CD8-positive, alpha-beta memory T cell (primary cell): ENCODE results near the gene DIAPH2. TPM values are rescaled to one million over a fixed set of nuclear protein-coding genes. Genes with fewer than 3 reads are reported as not detected.
A peak's percentile ranks its signal among the peaks of the same experiment; 100 is the strongest.

Source experiments
- CTCF ChIA-PET: fragments of 350-600 bp; sonication (Branson Sonifier 250); formaldehyde crosslinking; loops from one replicate; lab custom pipeline; 2021; ENCODE audit warnings: antibody characterized with exemption; lab: Charles Lee
- POLR2A ChIA-PET: fragments of 350-600 bp; sonication (Branson Sonifier 250); formaldehyde crosslinking; loops from one replicate; lab custom pipeline; 2021; ENCODE audit warnings: antibody characterized with exemption; lab: Charles Lee
- DNase-seq, 5 donors: peaks; one replicate each; pipeline versions ENCODE4 v3.0.0 to v3.0.0-alpha.2; 2020 to 2022; ENCODE audit warnings: mixed read lengths in 1 of 5
- H3K27ac ChIP-seq: one replicate; pipeline ENCODE4 v1.7.0; 2013; ENCODE audit warnings: low read depth, mild to moderate bottlenecking, low read length, moderate library complexity
- H3K27me3 ChIP-seq: 2 replicates; pipeline ENCODE4 v1.7.0; 2013; ENCODE audit warnings: low read length, mild to moderate bottlenecking; ENCODE audit not compliant: insufficient read depth, poor library complexity, severe bottlenecking
- H3K36me3 ChIP-seq: 2 replicates; pipeline ENCODE4 v1.7.0; 2013; ENCODE audit warnings: mild to moderate bottlenecking, low read length, moderate library complexity; ENCODE audit not compliant: insufficient read depth
- H3K4me1 ChIP-seq: 2 replicates; pipeline ENCODE4 v1.7.0; 2013; ENCODE audit warnings: mild to moderate bottlenecking, low read length, moderate library complexity; ENCODE audit not compliant: insufficient read depth
- H3K4me3 ChIP-seq: 2 replicates; pipeline ENCODE4 v1.7.0; 2013; ENCODE audit warnings: mild to moderate bottlenecking, low read length
- H3K9me3 ChIP-seq: 2 replicates; pipeline ENCODE4 v1.7.0; 2013; ENCODE audit warnings: mild to moderate bottlenecking, low read length
- H3K27ac Mint-ChIP-seq, 8 donors: one replicate each; pipeline ENCODE4 v1.8.0; 2020 to 2021; ENCODE audit warnings: mixed read lengths in 8 of 8, mild to moderate bottlenecking in 6 of 8, inconsistent platforms in 3 of 8, moderate library complexity in 3 of 8
- H3K27me3 Mint-ChIP-seq, 2 donors: one replicate each; pipeline ENCODE4 v1.8.0; 2020 to 2021; ENCODE audit warnings: mixed read lengths in 2 of 2, mild to moderate bottlenecking in 1 of 2, moderate library complexity in 1 of 2
- H3K36me3 Mint-ChIP-seq, 3 donors: one replicate each; pipeline ENCODE4 v1.8.0; 2020 to 2021; ENCODE audit warnings: mixed read lengths in 3 of 3, inconsistent platforms in 1 of 3, mild to moderate bottlenecking in 1 of 3
- H3K4me1 Mint-ChIP-seq, 3 donors: one replicate each; pipeline ENCODE4 v1.8.0; 2020 to 2021; ENCODE audit warnings: mixed read lengths in 3 of 3, inconsistent platforms in 1 of 3, mild to moderate bottlenecking in 1 of 3
- H3K4me3 Mint-ChIP-seq, 7 donors: one replicate each; pipeline ENCODE4 v1.8.0; 2020 to 2021; ENCODE audit warnings: mixed read lengths in 7 of 7, mild to moderate bottlenecking in 6 of 7, moderate library complexity in 4 of 7, inconsistent platforms in 2 of 7
- H3K9me3 Mint-ChIP-seq, 5 donors: one replicate each; pipeline ENCODE4 v1.8.0; 2020 to 2022; ENCODE audit warnings: mixed read lengths in 5 of 5, mild to moderate bottlenecking in 3 of 5, moderate library complexity in 2 of 5, inconsistent platforms in 1 of 5
- polyA plus RNA-seq: library from polyadenylated mRNA; unstranded; fragments of 300-500 nt; fragmentation: Illumina TruSeq; gene quantifications from one replicate; pipeline ENCODE4 v1.2.3, GENCODE V29; 2021
- total RNA-seq, 2 experiments: library from RNA; stranded (reverse); gene quantifications; one replicate each; pipeline ENCODE4 v1.2.3, GENCODE V29; 2021

Gene DIAPH2
- total and polyA plus RNA-seq, 3 experiments from 2014 or later: 5.6 to 11.5 (median 6.0) TPM

- H3K4me1 ChIP-seq: no peaks in the 10 kb centered on the region
- no peaks in the 10 kb centered on the region for H3K9me3 Mint-ChIP-seq
- ChIA-PET CTCF (no interaction called here), POLR2A (no interaction called here)
- peaks cover 16 to 36% (median 35%) of the 10 kb centered on the region in 3 donors for H3K4me1 Mint-ChIP-seq
- no peak overlapping the region for H3K4me3 Mint-ChIP-seq
- peaks cover 0 to 4% (median 1%) of the 10 kb centered on the region in 3 donors for H3K36me3 Mint-ChIP-seq
- DNase-seq: no peak
- peaks cover 0 to 1% of the 10 kb centered on the region in 2 donors for H3K27me3 Mint-ChIP-seq
- no peaks in the 10 kb centered on the region for H3K9me3 ChIP-seq
- no peaks in the 10 kb centered on the region for H3K27me3 ChIP-seq
- no peak overlapping the region for H3K4me3 ChIP-seq
- no peak overlapping the region for H3K27ac ChIP-seq
- no peak overlapping the region for H3K27ac Mint-ChIP-seq
- no peaks in the 10 kb centered on the region for H3K36me3 ChIP-seq
These were observed 712.7 kb downstream of the DIAPH2 start for GRCh38 chrX:97397371-97397770.

GRCh38 chrX:97398030-97398551 lies 713.4 kb downstream of the DIAPH2 start:
- Mint-ChIP-seq H3K9me3 (no peaks in the 10 kb centered on the region), H3K36me3 (peaks cover 0 to 4% (median 3%) of the 10 kb centered on the region in 3 donors), H3K27me3 (peaks cover 0 to 1% of the 10 kb centered on the region in 2 donors), H3K27ac (peak overlapping the region in 1 of 8 donors; percentile 16), H3K4me3 (no peak overlapping the region), H3K4me1 (peaks cover 18 to 39% (median 38%) of the 10 kb centered on the region in 3 donors)
- Histone ChIP-seq H3K4me3 (no peak overlapping the region), H3K27ac (no peak overlapping the region), H3K4me1 (no peaks in the 10 kb centered on the region), H3K27me3 (no peaks in the 10 kb centered on the region), H3K9me3 (no peaks in the 10 kb centered on the region), H3K36me3 (no peaks in the 10 kb centered on the region)
- ChIA-PET CTCF (no interaction called here), POLR2A (no interaction called here)
- DNase-seq: no peak

- H3K4me3 ChIP-seq: no peak overlapping the region
- peaks cover 18 to 39% (median 38%) of the 10 kb centered on the region in 3 donors for H3K4me1 Mint-ChIP-seq
- H3K27ac Mint-ChIP-seq: peak overlapping the region in 1 of 8 donors; percentile 10
- H3K27ac ChIP-seq: no peak overlapping the region
- H3K9me3 ChIP-seq: no peaks in the 10 kb centered on the region
- H3K9me3 Mint-ChIP-seq: no peaks in the 10 kb centered on the region
- CTCF ChIA-PET: no interaction called here
- no peaks in the 10 kb centered on the region for H3K4me1 ChIP-seq
- H3K27me3 ChIP-seq: no peaks in the 10 kb centered on the region
- H3K27me3 Mint-ChIP-seq: peaks cover 0 to 1% of the 10 kb centered on the region in 2 donors
- peaks cover 0 to 4% (median 3%) of the 10 kb centered on the region in 3 donors for H3K36me3 Mint-ChIP-seq
- DNase-seq: no peak
- no peak overlapping the region for H3K4me3 Mint-ChIP-seq
- no peaks in the 10 kb centered on the region for H3K36me3 ChIP-seq
- POLR2A ChIA-PET: no interaction called here
These were observed 714.8 kb downstream of the DIAPH2 start for GRCh38 chrX:97399400-97399799.

GRCh38 chrX:97400492-97400891 lies 715.9 kb downstream of the DIAPH2 start:
- Histone ChIP-seq H3K36me3 (no peaks in the 10 kb centered on the region), H3K27me3 (no peaks in the 10 kb centered on the region), H3K4me3 (no peak overlapping the region), H3K9me3 (no peaks in the 10 kb centered on the region), H3K27ac (no peak overlapping the region), H3K4me1 (no peaks in the 10 kb centered on the region)
- Mint-ChIP-seq H3K4me3 (no peak overlapping the region), H3K9me3 (no peaks in the 10 kb centered on the region), H3K27me3 (peaks cover 0 to 1% of the 10 kb centered on the region in 2 donors), H3K36me3 (peaks cover 0 to 3% (median 1%) of the 10 kb centered on the region in 3 donors), H3K4me1 (peaks cover 18 to 39% (median 38%) of the 10 kb centered on the region in 3 donors), H3K27ac (peak overlapping the region in 1 of 8 donors; percentile 14)
- no peak for DNase-seq
- ChIA-PET POLR2A (no interaction called here), CTCF (no interaction called here)

- Mint-ChIP-seq H3K9me3 (no peaks in the 10 kb centered on the region), H3K27ac (no peak overlapping the region), H3K4me1 (peaks cover 18 to 39% (median 38%) of the 10 kb centered on the region in 3 donors), H3K36me3 (peaks cover 0 to 3% (median 1%) of the 10 kb centered on the region in 3 donors), H3K4me3 (peak overlapping the region in 1 of 7 donors; percentile 52), H3K27me3 (peaks cover 0 to 1% of the 10 kb centered on the region in 2 donors)
- Histone ChIP-seq H3K36me3 (no peaks in the 10 kb centered on the region), H3K9me3 (no peaks in the 10 kb centered on the region), H3K27me3 (no peaks in the 10 kb centered on the region), H3K4me1 (no peaks in the 10 kb centered on the region), H3K27ac (no peak overlapping the region), H3K4me3 (no peak overlapping the region)
- DNase-seq: no peak
- POLR2A ChIA-PET: no interaction called here
- CTCF ChIA-PET: no interaction called here
These were observed 716.5 kb downstream of the DIAPH2 start for GRCh38 chrX:97401154-97401553.

- Mint-ChIP-seq H3K36me3 (peaks cover 0 to 3% (median 1%) of the 10 kb centered on the region in 3 donors), H3K4me1 (peaks cover 18 to 39% (median 38%) of the 10 kb centered on the region in 3 donors), H3K27ac (peak overlapping the region in 1 of 8 donors; percentile 40), H3K4me3 (no peak overlapping the region), H3K9me3 (no peaks in the 10 kb centered on the region), H3K27me3 (peaks cover 0 to 1% of the 10 kb centered on the region in 2 donors)
- Histone ChIP-seq H3K27me3 (no peaks in the 10 kb centered on the region), H3K4me3 (no peak overlapping the region), H3K27ac (no peak overlapping the region), H3K4me1 (no peaks in the 10 kb centered on the region), H3K36me3 (no peaks in the 10 kb centered on the region), H3K9me3 (no peaks in the 10 kb centered on the region)
- DNase-seq: no peak
- CTCF ChIA-PET: no interaction called here
- POLR2A ChIA-PET: no interaction called here
These were observed 717.0 kb downstream of the DIAPH2 start for GRCh38 chrX:97401586-97402136.

GRCh38 chrX:97402333-97402732 lies 717.7 kb downstream of the DIAPH2 start:
- Histone ChIP-seq H3K27me3 (no peaks in the 10 kb centered on the region), H3K27ac (no peak overlapping the region), H3K4me1 (no peaks in the 10 kb centered on the region), H3K36me3 (no peaks in the 10 kb centered on the region), H3K9me3 (no peaks in the 10 kb centered on the region), H3K4me3 (no peak overlapping the region)
- Mint-ChIP-seq H3K4me1 (peaks cover 18 to 37% (median 36%) of the 10 kb centered on the region in 3 donors), H3K9me3 (no peaks in the 10 kb centered on the region), H3K4me3 (no peak overlapping the region), H3K27me3 (peaks cover 0 to 1% of the 10 kb centered on the region in 2 donors), H3K27ac (no peak overlapping the region), H3K36me3 (peaks cover 0 to 3% (median 1%) of the 10 kb centered on the region in 3 donors)
- POLR2A ChIA-PET: no interaction called here
- DNase-seq: no peak
- CTCF ChIA-PET: no interaction called here

- Mint-ChIP-seq H3K9me3 (no peaks in the 10 kb centered on the region), H3K36me3 (peaks cover 0 to 3% (median 1%) of the 10 kb centered on the region in 3 donors), H3K4me1 (peaks cover 14 to 31% (median 30%) of the 10 kb centered on the region in 3 donors), H3K4me3 (no peak overlapping the region), H3K27ac (no peak overlapping the region), H3K27me3 (peaks cover 0 to 1% of the 10 kb centered on the region in 2 donors)
- DNase-seq: no peak
- H3K9me3 ChIP-seq: no peaks in the 10 kb centered on the region
- H3K27ac ChIP-seq: no peak overlapping the region
- no peaks in the 10 kb centered on the region for H3K4me1 ChIP-seq
- CTCF ChIA-PET: no interaction called here
- no peaks in the 10 kb centered on the region for H3K27me3 ChIP-seq
- POLR2A ChIA-PET: no interaction called here
- no peak overlapping the region for H3K4me3 ChIP-seq
- H3K36me3 ChIP-seq: no peaks in the 10 kb centered on the region
These were observed 718.3 kb downstream of the DIAPH2 start for GRCh38 chrX:97402903-97403302.
